GM21619 (cell line): ENCODE measurements around the gene DDIT3.
"Not testable (repeated sequence)": the region's sequence is repeated elsewhere in the genome, so short reads cannot be mapped to it uniquely, and the experiment has no call there.

Source experiments
- ATAC-seq: cut with Tn5 transposase; IDR thresholded peaks from one replicate; pipeline ENCODE4 v1.9.1; 2021; ENCODE audit not compliant: unreplicated experiment

The DDIT3 gene

GRCh38 chr12:57520053-57520818 lies at the start of gene DDIT3:
Gene DDIT3, minus strand, starts transcription at chr12:57520514. Its CDS starts 3,108 bp downstream, at chr12:57517406.
- peak; percentile 64 for ATAC-seq

- no peak for ATAC-seq
Measured at GRCh38 chr12:57569858-57570257, 49.5 kb upstream of the DDIT3 start.

- ATAC-seq, result no peak
Measured at GRCh38 chr12:57568838-57569237, 48.5 kb upstream of the DDIT3 start.

GRCh38 chr12:57564178-57564740 lies 43.9 kb upstream of the DDIT3 start:
- no peak for ATAC-seq

GRCh38 chr12:57563358-57563757 lies 43.0 kb upstream of the DDIT3 start:
- ATAC-seq, result no peak

- not testable (repeated sequence) for ATAC-seq
Measured at GRCh38 chr12:57561117-57561516, 40.8 kb upstream of the DDIT3 start.

- ATAC-seq, result no peak
Measured at GRCh38 chr12:57560516-57560915, 40.2 kb upstream of the DDIT3 start.

- ATAC-seq, result no peak
Measured at GRCh38 chr12:57558864-57559263, 38.5 kb upstream of the DDIT3 start.

GRCh38 chr12:57554897-57555296 lies 34.6 kb upstream of the DDIT3 start:
- ATAC-seq, result no peak

- ATAC-seq, result no peak
Measured at GRCh38 chr12:57554453-57554852, 34.1 kb upstream of the DDIT3 start.

- ATAC-seq, result no peak
Measured at GRCh38 chr12:57553343-57554202, 33.3 kb upstream of the DDIT3 start.

GRCh38 chr12:57552835-57553313 lies 32.6 kb upstream of the DDIT3 start:
- no peak for ATAC-seq

GRCh38 chr12:57552306-57552651 lies 32.0 kb upstream of the DDIT3 start:
- no peak for ATAC-seq

- ATAC-seq, result no peak
Measured at GRCh38 chr12:57551637-57552305, 31.5 kb upstream of the DDIT3 start.

GRCh38 chr12:57550641-57551549 lies 30.6 kb upstream of the DDIT3 start:
- no peak for ATAC-seq

- ATAC-seq, result no peak
Measured at GRCh38 chr12:57549909-57550640, 29.8 kb upstream of the DDIT3 start, which contains the start of gene KIF5A. Gene KIF5A, plus strand, starts transcription at chr12:57550044. Its CDS starts 228 bp downstream, at chr12:57550272.

- no peak for ATAC-seq
Measured at GRCh38 chr12:57549203-57549908, 29.0 kb upstream of the DDIT3 start.

- ATAC-seq, result no peak
Measured at GRCh38 chr12:57548488-57548887, 28.2 kb upstream of the DDIT3 start.

- no peak for ATAC-seq
Measured at GRCh38 chr12:57548013-57548315, 27.6 kb upstream of the DDIT3 start.
